Suppressor macrophage treated with lipopolysaccharide for 1 hour (primary cell): ENCODE results near the gene TXNRD1.
"Not testable (repeated sequence)": the region's sequence is repeated elsewhere in the genome, so short reads cannot be mapped to it uniquely, and the experiment has no call there.

Experiments used
- DNase-seq, 3 donors: peaks; one replicate each; pipeline ENCODE4 v3.0.0-alpha.2; 2020 to 2022

Gene TXNRD1

DNA sequence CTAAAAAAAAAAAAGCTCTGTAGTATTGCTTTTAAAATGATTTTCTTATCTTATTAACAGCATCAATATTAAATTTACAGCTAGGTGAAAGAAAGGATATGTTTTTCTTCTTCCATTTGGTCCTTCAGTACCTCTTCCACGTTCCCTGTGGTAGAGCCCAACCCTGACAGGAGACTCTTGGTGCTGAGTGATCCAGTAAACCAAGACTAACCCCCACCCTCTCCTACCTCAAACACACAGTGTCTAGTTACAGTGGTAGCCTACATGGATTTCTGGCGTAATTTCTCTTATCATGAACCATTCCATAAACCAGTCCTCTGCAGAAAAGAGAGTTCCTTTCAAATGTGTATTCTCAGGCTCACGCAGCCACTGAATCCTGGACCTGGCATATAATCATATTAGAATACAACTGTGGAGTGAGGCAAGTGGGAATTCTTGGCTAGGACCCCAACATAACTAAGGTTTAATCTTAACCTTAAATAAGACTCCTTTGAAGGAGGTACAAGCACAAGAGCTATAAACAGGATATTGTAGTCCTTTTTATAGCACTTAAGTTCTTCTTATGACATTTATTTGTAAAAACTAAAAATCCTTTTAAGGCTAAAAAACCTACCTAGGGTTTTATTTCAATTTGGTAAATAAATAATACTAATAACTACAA is 27.1 kb downstream of the TXNRD1 start:
- no peak for DNase-seq

DNA sequence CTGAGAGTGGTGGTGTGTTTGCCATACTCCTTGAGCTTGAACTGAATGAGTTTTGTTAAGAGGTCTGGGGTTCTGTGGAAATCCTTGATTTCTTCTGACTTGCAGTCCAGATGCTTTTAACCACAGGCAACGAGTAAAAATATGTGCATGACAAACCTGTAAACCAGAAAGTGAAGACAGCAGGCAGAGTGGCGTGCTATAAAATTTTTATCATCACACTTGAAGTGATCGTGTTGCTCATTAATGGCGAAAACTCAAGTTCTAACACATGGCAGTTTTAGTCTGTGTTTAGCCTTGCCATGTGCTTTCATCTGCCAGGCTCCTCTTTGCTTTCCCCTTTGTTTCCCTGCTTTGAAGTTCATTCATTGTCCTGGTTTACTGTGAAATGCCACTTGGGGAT is 28.0 kb downstream of the TXNRD1 start:
- no peak for DNase-seq

DNA sequence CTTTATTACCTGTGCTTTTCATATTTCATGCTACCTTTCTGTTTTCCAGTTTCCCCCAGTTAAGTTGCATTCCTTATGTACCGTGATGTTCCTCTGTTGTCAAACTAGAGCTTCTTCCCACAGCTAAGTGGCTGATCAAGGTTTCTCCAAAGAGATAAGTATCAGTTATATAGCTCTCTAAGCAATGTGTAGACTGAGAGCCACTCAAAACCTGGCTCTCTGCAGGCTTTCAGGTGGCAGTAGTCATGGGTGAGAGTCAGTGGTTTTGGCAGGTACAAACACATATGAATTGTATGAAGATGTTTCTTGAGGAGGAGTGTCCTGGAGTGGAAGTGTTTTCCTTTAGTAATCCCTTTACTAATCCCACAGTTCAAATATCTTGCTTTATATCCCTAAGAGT is 28.4 kb downstream of the TXNRD1 start:
- DNase-seq: no peak

DNA sequence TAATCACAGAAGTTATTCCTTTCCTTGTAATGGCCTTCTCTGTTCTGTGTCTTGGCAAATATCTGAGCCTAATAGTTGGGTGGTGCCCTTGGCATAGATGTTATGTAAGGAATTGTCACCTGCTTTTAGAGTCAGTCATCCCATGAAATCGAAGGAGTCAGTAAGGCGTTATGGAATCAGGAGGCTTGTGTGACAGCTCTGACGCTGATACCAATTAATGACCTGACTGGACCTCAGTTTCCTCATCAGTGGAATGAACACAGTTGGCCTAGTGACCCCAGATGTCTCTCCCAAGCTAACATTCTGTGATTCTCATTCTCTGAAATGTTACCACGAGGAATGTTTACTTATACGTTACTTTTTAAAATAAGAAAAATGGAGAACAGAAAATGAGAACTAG is 32.1 kb downstream of the TXNRD1 start:
- DNase-seq: peak; percentile 19 to 49 (median 24)

DNA sequence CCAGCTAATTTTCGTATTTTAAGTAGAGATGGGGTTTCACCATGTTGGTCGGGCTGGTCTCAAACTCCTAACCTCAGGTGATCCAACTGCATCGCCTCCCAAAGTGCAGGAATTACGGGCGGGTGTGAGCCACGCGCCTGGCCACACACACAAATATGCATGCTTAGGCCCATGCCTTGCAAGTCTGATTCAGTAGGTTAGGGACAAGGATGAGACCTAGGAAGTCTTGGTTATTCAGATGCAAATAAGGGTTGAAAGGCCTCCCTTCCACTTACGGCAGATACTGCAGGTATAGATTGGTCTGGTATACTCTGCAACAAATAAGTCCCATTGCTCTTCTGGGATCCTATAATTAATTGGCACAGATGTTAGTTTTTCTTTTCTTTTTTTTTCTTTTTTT is 32.9 kb downstream of the TXNRD1 start:
- DNase-seq: no peak

DNA sequence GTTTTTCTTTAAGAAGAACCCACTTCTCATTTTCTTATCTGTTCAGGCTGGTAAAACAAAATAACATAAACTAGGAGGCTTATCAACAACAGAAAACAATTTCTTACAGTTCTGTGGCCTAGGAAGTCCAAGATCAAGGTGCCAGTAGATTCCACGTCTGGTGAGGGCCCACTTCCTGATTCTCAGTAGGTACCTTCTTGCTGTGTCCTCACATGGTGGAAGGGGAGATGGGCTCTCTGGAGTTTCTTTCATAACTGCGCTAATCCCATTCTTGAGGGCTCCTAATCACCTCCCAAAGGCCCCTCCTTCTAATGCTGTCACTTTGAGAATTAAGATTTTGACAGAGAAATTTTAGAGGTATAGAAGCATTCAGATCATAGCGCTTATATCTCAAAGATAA is 33.4 kb downstream of the TXNRD1 start:
- no peak for DNase-seq

DNA sequence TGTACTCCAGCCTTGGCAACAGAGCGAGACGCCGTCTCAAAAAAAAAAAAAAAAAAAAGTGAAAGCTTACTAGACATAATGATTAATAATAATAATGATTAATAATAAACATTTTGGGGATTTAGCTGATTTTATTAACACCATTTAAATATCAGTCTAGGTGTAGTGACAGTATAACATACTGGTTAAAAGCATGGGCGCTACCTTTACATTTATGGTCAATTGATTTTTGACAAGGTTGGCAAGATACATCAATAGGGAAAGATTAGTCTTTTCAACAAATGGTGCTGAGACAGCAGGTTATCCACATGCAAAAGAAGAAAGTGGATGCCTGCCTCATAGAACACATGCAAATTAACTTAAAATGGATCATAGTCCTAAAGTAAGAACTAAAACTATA is 34.3 kb downstream of the TXNRD1 start:
- no peak for DNase-seq

DNA sequence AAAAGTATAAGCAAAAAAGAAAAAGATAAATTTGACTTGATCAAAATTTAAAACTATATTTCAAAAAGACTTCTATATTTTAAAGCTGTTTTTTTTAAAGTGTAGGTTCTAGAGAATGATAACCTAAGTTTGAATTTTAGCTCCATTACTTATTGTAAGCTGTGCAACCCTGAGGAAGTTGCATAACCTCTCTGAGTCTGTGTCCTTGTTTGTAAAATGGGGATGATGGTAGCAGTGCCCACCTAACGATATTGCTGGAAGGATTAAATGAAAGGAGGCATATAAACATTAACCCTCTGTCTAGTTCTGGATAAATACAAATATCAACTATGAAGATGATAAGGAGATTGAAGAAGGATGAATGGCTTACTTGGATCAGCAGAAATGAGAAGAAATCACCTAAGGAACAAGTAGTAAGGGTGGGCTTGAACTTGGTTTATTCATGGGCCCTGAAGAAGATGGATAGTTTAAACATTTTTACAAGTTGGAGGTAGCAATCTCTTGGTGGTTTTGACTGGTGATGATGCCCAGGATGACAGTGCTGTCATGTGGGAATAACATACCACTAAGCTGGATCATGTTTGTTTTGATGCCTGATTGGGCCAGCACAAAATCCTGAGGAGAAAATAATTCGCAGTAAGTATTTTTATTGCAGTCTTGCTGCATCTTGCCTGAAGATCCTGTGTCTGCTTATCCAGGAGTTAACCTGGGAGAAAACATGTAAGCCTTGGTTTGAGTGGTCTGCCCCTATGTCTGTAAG is 35.0 kb downstream of the TXNRD1 start:
- DNase-seq: no peak

DNA sequence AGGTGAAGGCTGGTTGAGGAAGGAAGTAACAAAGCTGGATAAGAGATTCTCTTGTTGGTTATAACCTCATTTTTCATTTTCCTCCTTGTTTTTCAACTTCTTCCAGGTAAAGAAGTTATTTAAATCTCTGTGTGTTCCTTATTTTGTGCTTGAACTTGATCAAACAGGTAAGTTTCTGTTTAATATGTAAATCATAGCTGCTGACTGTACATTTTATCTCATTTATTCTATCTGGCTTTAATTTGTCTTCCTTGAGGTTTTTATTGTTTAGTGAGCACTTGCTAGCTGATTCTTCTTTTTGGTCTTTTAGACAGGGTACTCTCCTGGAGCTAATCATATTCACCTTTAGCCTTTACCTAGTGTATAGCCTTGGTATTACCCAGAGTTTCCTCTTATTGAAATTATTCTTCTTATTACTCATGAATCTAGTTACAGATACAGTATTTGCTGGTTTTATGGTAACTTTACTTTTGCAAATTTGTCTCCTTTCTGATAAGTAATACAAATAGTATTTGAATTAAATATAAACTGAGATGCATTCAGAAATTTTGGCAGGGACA is 42.4 kb downstream of the TXNRD1 start:
- DNase-seq: no peak

DNA sequence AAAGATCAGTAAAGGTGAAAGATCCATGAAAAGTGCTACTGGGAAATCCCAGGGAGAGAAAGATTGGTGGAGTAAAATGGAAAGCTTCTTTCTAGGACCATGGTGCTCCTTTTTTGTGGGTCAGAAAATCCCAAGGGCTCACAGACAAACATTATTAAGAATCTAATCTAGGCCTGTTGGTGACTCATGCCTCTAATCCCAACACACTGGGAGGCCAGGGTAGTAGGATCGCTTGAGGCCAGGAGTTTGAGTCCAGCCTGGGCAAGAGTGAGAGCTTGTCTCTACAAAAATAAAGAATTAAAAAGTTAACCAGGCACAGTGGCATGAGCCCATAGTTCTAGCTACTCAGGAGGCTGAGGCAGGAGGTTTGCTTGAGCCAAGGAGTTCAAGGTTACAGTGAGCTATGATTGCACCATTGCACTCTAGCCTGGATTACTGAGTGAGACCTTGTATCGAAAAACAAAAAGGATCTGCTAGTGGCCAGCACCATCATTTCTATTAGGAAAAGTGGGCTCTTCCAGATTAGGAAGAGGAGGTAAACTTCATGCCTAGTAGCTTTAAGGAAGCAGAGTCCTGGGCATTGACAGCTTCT is 43.0 kb downstream of the TXNRD1 start:
- no peak for DNase-seq

DNA sequence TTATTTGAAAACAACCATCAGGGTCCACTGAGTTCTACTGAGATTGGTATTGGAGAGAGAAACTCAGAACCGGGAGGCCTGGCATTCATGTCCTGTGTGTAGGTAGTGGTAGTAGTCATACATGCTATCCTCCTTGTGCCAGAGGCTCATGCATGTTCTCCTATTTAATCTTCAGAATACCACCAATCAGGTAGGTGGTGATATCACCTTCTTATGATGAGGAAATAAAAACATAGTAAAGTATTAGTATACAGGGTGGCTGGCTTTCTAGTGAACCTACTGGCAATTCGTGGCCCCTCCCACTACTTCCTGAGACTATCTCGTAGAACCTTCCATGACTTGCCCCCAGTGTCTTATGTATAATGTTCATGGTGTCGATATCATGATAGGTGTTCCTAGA is 47.4 kb downstream of the TXNRD1 start:
- no peak for DNase-seq

DNA sequence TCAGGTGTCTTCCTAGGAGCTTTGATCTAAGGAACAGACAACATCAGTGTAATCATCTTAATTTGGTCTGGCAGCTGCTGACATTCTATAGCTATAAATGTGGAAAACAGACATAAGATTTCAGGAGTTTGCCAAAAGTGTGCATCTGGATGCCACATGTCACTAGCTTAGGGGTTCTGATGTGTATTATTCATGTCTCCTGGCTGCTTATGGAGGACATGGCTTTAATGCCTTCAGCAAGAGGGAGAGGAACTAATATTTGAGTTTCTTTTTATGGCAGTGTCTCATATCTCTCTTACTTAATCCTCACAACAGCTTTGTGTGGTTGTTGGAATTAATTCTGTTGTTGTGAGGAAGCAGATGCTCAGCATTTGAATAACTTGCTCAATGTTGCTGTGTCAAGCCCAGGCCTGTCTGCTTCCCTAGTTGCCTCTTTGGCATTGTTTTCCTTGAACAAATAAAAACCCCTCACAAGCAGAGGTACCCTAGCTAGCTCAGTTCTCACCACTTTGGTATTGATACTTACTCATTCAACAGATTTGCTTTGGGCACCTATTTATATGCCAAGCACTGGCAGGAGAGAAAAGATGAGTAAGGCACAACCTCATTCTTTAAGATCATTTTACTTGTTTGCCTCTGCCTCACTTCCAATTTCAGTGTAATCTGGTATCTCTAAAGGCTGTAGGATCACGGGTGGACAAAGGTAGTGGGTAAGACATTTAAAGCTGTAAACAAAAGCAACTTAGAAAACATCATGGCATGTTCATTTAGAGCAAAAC is 48.2 kb downstream of the TXNRD1 start:
- peak; percentile 24 to 43 (median 32) for DNase-seq

DNA sequence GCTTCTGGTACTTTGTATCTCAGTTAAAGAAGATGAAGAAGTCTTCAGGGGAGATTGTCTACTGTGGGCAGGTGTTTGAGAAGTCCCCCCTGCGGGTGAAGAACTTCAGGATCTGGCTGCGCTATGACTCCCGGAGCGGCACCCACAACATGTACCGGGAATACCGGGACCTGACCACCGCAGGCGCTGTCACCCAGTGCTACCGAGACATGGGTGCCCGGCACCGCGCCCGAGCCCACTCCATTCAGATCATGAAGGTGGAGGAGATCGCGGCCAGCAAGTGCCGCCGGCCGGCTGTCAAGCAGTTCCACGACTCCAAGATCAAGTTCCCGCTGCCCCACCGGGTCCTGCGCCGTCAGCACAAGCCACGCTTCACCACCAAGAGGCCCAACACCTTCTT is 49.9 kb downstream of the TXNRD1 start:
- DNase-seq: not testable (repeated sequence)

DNA sequence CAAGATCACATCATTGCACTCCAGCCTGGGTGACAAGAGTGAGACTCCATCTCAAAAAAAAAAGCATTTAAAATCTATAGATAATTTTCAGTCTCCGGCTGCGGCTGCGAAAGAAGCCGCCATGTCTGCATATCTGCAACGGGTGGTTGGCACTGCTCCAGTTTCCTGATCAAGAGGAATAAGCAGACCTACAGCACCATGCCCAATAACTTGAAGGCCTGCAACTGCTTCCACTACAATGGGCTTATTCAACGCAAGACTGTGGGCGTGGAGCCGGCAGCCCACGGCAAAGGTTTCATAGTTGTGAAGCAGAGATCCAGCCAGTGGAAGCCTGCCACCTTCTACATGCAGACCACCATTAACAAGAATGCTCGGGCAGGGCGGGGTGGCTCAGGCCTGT is 57.4 kb downstream of the TXNRD1 start:
- DNase-seq: no peak

DNA sequence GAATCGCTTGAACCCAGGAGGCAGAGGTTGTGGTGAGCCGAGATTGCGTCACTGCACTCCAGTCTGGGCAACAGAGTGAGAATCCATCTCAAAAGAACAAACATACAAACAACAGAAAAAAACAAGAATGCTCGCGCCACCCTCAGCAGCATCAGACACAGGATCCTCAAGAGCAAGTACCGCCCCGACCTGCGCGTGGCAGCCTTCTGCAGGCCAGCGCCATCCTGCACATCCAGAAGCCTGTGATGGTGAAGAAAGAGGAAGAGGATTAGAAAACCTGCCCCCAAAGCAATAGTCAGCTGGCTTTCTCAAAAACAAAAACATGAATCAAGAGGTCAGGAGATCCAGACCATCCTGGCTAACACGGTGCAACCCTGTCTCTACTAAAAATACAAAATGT is 57.9 kb downstream of the TXNRD1 start:
- DNase-seq: no peak

DNA sequence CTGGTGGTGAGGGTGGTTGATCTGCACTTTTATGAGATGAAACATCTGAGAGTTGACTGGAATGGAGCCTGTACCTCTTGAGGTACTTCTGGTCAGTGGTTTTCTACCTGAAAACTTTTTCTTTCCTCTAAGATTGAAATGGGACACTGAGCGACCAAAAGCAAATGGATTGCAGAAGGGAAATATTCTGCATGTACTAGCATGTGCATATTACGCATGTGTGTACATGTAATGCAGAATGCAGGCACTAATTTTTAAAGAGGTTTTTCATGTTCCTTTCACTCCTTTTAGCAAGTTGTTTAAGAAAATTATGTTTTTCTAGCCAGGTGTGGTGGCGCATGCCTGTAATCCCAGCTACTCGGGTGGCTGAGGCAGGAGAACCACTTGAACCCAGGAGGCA is 59.2 kb downstream of the TXNRD1 start:
- no peak for DNase-seq

DNA sequence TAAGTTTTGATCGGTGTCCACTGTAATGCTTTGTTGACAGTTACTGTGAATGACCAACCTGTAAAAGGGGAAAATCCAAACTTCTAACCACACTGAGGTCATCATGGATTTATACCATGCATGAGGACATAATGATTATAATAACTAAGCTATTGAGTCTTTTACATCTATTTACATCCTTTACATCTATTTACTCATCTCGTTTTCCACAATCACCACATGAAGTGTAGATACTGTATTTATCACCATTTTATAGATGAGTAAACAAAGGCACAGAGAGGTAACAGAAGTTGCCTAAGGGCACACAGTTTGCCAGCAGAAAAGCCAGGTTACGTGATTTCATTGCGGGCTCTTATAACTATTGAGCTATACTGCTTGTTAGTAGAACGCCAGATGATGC is 60.1 kb downstream of the TXNRD1 start:
- DNase-seq: peak; percentile 45 to 73 (median 66)

DNA sequence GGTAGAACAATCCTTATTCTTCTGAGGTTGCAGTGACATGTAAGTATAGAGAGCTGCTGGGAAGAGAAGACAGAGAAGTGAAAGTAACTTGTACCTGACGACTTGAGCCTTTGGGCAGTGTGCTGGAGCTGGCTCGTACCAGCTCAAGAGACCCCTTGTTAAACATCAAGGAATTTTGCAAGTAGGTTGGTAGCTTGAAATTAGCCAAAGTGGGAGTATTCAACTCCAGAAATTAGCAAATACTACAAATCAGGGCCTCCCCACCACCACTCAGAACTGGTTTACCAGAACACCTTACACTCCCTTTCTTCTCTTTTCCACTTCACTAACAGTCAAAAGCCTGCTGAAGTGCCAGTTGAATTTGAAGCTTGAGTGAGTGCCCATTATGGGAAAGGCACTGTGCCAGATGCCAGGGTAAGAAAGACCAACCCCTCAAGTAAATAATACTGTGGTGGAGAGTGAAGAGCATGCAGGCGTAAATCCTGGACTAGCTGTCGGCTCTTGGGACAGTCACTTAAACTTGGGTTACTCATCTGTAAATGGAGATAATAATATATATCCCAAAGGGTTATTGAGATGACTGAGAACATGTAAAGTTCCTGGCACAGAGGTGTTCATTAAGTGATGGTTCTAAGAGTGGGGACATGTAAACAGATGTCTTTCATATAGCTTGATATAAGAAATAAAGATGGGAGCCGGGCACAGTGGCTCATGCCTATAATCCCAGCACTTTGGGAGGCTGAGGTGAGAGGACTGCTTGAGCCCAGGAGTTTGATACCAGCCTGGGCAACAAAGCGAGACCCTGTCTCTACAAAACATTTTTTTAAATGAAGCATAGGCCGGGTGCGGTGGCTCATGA is 60.9 kb downstream of the TXNRD1 start:
- DNase-seq: no peak

DNA sequence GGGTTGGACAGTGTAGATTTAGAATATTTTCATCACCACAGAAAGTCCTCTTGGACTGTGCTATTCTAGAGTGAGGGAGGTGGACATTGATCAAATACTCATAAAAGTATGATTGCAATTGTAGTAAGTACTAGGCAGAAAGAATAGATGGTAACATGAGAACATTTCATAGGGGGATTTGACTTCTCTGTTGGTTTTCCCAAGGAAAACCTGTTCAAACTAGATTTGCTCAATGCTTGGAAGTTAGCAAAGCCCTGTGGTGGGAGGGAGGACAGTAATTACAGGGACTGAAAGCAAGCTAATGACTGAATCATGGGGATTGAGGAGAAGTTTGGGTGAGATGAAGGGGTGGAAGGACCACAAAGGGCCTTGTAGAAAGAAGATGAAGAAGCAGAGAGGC is 63.6 kb downstream of the TXNRD1 start:
- no peak for DNase-seq

DNA sequence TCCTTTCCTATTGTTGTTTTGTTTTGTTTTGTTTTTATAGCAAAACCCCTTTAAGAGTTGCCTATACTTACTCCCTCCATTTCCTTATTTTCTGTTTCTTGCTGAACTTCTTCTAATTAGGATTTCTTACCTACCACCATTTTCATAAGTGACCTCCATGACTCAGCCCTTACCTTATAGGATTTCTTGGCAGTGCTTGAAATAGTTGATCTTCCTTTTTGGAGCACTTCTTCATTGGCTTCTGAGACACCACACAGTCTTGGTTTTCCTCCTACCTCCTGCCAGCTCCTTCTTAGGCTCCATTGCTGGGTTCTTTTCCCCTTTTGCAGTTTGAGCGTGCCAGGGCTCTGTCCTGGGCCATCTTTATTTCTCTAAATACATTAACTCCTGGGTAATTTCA is 64.5 kb downstream of the TXNRD1 start:
- peak in 1 of 3 donors; percentile 26 for DNase-seq

DNA sequence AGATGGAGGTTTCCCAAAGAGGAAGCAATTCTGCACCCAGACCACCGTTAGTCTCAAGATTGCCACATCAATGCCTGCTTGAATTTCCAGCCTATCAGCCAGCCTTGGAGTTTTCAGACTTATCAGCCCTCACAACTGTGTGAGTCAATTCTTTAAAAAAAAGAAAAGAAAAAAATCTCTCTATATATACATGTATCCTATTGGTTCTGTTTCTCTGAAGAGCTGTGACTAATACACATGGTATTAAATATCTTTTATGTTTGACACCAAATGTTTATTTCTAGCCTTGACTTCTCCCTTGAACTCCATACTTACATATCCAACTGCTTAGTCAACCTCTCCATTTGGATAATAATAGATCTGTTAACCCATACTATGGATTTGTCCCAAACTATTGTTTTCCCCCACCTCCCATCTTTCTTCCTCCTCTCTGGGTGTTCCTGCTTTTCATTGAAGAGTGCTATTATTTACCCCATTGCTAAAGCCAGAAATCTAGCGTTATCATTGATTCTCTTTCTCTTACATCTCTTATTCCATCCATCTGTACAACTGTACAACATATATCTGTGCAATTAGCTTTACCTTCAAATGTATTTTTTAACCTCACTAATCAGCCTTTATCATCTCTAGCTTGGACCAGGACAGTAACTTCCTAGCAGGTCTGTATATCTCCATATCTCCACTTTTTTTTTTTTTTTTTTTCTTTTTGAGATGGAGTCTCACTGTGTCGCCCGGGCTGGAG is 65.3 kb downstream of the TXNRD1 start:
- peak; percentile 50 to 82 (median 78) for DNase-seq
